ENCODE measurements around the gene PRKG2. TPM values are rescaled to one million over a fixed set of nuclear protein-coding genes. Genes with fewer than 3 reads are reported as not detected.

Gene PRKG2
- total RNA-seq, 1 experiment from 2014 or later = 1.9 TPM

DNA sequence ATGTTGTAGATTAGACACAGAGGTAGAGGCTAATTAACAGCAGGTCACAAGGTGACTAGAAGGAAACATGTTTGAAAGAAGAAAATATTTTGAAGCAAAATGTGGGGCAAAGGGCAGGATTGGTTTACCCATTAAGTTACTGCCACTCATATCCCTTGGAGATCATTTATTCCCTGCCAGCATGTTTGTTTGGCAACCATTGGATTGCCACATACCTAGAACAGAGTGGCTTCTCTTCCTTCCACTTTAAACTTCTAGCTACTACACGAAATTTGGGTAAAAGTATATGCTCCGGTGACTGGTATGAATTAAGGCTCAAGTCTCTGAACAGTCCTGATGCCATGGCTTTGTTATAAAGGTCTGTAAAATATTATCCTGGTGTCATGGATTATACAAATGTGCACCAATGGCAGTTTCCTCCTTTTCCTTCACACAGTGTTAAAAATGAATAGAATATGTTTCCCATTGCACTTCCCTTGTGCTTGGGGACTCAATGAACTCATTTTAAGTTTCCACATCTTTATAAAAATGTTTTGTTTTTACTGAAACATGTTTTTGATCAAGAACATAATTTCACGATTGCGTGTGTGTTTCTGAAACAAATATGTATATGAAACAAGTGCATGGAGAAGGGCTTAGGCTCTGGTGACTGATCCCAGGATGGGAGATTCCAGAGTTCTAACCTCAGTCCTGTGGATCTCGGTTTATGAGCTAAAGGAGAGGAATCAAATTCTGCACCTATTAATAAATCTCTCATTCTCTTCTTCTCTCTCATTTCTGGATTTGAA lies 172.2 kb downstream of the PRKG2 start:
- Histone ChIP-seq H2BK15ac (ENCODE audit: low read depth, low read length) (no peak overlapping the region), H3T11ph (ENCODE audit: low read length) (no peak overlapping the region), H3K4me2 (ENCODE audit: insufficient read depth, insufficient read length, low read length) (no peak overlapping the region), H3K27me3 (ENCODE audit: insufficient read depth, low read length) (no peaks in the 10 kb centered on the region), H3K9ac (ENCODE audit: extremely low read depth, insufficient read length, low read length) (no peak overlapping the region), H3K23ac (ENCODE audit: insufficient read length, low read depth, low read length) (no peak overlapping the region), H3K56ac (ENCODE audit: insufficient read length, low read depth, low read length) (no peak overlapping the region), H3K79me2 (ENCODE audit: insufficient read depth, low read length) (no peaks in the 10 kb centered on the region), H4K5ac (ENCODE audit: insufficient read length, low read depth, low read length) (no peak overlapping the region), H3K23me2 (ENCODE audit: insufficient read length, low read depth, low read length, poor library complexity, severe bottlenecking) (no peaks in the 10 kb centered on the region), H3K18ac (ENCODE audit: insufficient read length, low read depth, low read length) (no peak overlapping the region), H2BK12ac (ENCODE audit: insufficient read length, low read depth, low read length) (no peak overlapping the region), H2BK5ac (ENCODE audit: insufficient read length, low read length) (no peak overlapping the region), H4K91ac (ENCODE audit: insufficient read length, low read depth, low read length) (no peak overlapping the region), H3K4ac (ENCODE audit: low read depth, low read length) (no peak overlapping the region), H4K8ac (replicated peaks; ENCODE audit: insufficient read length, low read depth, low read length) (no peak overlapping the region), H2BK20ac (ENCODE audit: low read depth, low read length, poor library complexity, severe bottlenecking) (no peak overlapping the region), H2BK120ac (ENCODE audit: low read depth, low read length, poor library complexity, severe bottlenecking) (no peak overlapping the region), H3K14ac (ENCODE audit: insufficient read depth, low read length) (no peak overlapping the region), H3K4me1 (ENCODE audit: insufficient read depth, low read length) (no peaks in the 10 kb centered on the region), H3K27ac (ENCODE audit: insufficient read length, low read depth, low read length) (no peak overlapping the region), H2AK5ac (ENCODE audit: insufficient read length, low read length) (no peak overlapping the region), H2AFZ (ENCODE audit: low read length) (no peak overlapping the region), H3K9me3 (ENCODE audit: control insufficient read depth, low read depth, low read length) (no peaks in the 10 kb centered on the region), H3K79me1 (ENCODE audit: insufficient read depth, low read depth, low read length, poor library complexity, severe bottlenecking) (no peaks in the 10 kb centered on the region), H4K20me1 (ENCODE audit: control insufficient read depth, insufficient read depth, insufficient read length) (no peaks in the 10 kb centered on the region)
- no peak for TF ChIP-seq CTCF (conservative IDR thresholded peaks at IDR 0.05)
- H3K4me1 Mint-ChIP-seq = peaks cover 0 to 3% of the 10 kb centered on the region in 2 experiments; a peak in 1 of 4 replicates
- no peaks in the 10 kb centered on the region for H3K9me3 Mint-ChIP-seq
- no peak overlapping the region for H3K4me3 Mint-ChIP-seq
- no peak overlapping the region for H3K27ac Mint-ChIP-seq
- WGBS (ENCODE audit: extremely low coverage, insufficient read length, low lambda C conversion rate) = no CpG with 5 or more reads among the region's 5 CpGs
- H3K27me3 Mint-ChIP-seq (ENCODE audit: low read depth) = peaks cover 20% of the 10 kb centered on the region
- no peak for DNase-seq
- H3K36me3 Mint-ChIP-seq (ENCODE audit: insufficient read depth in 1 of 3, low read depth in 3 of 3) = no peaks in the 10 kb centered on the region

All from H9 (cell line).